Lung (tissue), 12 donors: Measurements from ENCODE around the gene MYL9. TPM values are rescaled to one million over a fixed set of nuclear protein-coding genes. Genes with fewer than 3 reads are reported as not detected.

Experiments used
- ATAC-seq: fragments of 200-7000 bp; cut with Tn5 transposase; one replicate; pipeline ENCODE4 v1.9.1; 2020; ENCODE audit warnings: moderate number of reproducible peaks; ENCODE audit not compliant: insufficient read depth, low FRiP score
- DNase-seq, 3 donors: peaks; one replicate each; pipeline ENCODE4 v3.0.0-alpha.2; 2013 to 2017
- H3K27ac ChIP-seq, 2 donors: one replicate each; pipeline ENCODE4 v1.5.1; 2013; ENCODE audit warnings: mild to moderate bottlenecking in 2 of 2, moderate library complexity in 2 of 2, control low read depth in 1 of 2, inconsistent platforms in 1 of 2, low read depth in 1 of 2, low read length in 1 of 2
- H3K27me3 ChIP-seq, 3 donors: one replicate each; pipeline ENCODE4 v1.5.1; 2013; ENCODE audit warnings: low read length in 2 of 3; ENCODE audit not compliant: control insufficient read depth in 3 of 3, insufficient read depth in 3 of 3
- H3K36me3 ChIP-seq, 4 donors: one replicate each; pipeline ENCODE4 v1.5.1; 2013; ENCODE audit warnings: low read length in 4 of 4, mild to moderate bottlenecking in 1 of 4, moderate library complexity in 1 of 4; ENCODE audit not compliant: control insufficient read depth in 4 of 4, insufficient read depth in 4 of 4
- H3K4me1 ChIP-seq, 5 donors: one replicate each; pipeline ENCODE4 v1.5.1; 2013; ENCODE audit warnings: low read length in 5 of 5, mild to moderate bottlenecking in 2 of 5, moderate library complexity in 1 of 5; ENCODE audit not compliant: control insufficient read depth in 5 of 5, insufficient read depth in 5 of 5
- H3K4me3 ChIP-seq: one replicate; pipeline ENCODE4 v1.5.1; 2013; ENCODE audit warnings: mild to moderate bottlenecking, control low read depth, moderate library complexity
- H3K9ac ChIP-seq, 2 donors: one replicate each; pipeline ENCODE4 v1.5.1; 2013; ENCODE audit warnings: low read length in 2 of 2, control low read depth in 1 of 2; ENCODE audit not compliant: insufficient read depth in 1 of 2
- H3K9me3 ChIP-seq, 4 donors: one replicate each; pipeline ENCODE4 v1.5.1; 2013; ENCODE audit warnings: low read length in 3 of 4, mild to moderate bottlenecking in 1 of 4, moderate library complexity in 1 of 4; ENCODE audit not compliant: control insufficient read depth in 4 of 4, insufficient read depth in 3 of 4
- WGBS, 2 donors: extraction: QIAGEN DNeasy Blood & Tissue Kit; methylation state at CpG; one replicate each; pipeline ENCODE4 v1.1.7; 2013; 5-methylcytosine and 5-hydroxymethylcytosine counted together
- polyA plus RNA-seq, 2 donors: library from polyadenylated mRNA; stranded (reverse); fragments of 200-250 nt; gene quantifications; one replicate each; pipeline ENCODE4 v1.2.1, GENCODE V29; 2013
- total RNA-seq, 2 donors: library from RNA; depleted of rRNA in 1 of 2; stranded (reverse); fragments of >200 nt in 1 of 2; gene quantifications; one replicate each; pipeline ENCODE4 v1.2.1, GENCODE V29; 2014 to 2021
- TF ChIP-seq, protein P1 (sequence below): IDR thresholded peaks from 2 replicates; pipeline ENCODE4 v1.5.1; 2012; ENCODE audit warnings: mild to moderate bottlenecking; ENCODE audit errors: control extremely low read depth, extremely low read depth
- donor health status: control.
- donor health status: control.
- donor health status: Bipolar disorder and iron deficiency.
- donor health status: healthy.
- donor health status: DM: yes; HTN: yes; CAD: no.

MYL9 gene
- total and polyA plus RNA-seq, 4 donors, result 40.8 to 243 (median 154) TPM

- Histone ChIP-seq H3K4me1 (no peaks in the 10 kb centered on the region), H3K36me3 (peaks cover 10 to 53% (median 50%) of the 10 kb centered on the region in 4 donors), H3K9me3 (no peaks in the 10 kb centered on the region), H3K27ac (peak overlapping the region in 1 of 2 donors; percentile 16), H3K27me3 (no peaks in the 10 kb centered on the region), H3K9ac (no peak overlapping the region), H3K4me3 (no peak overlapping the region)
- WGBS, 2 donors, result 88 to 90% methylated on average over 31 of the region's 31 CpGs
- TF ChIP-seq, protein P1, sequence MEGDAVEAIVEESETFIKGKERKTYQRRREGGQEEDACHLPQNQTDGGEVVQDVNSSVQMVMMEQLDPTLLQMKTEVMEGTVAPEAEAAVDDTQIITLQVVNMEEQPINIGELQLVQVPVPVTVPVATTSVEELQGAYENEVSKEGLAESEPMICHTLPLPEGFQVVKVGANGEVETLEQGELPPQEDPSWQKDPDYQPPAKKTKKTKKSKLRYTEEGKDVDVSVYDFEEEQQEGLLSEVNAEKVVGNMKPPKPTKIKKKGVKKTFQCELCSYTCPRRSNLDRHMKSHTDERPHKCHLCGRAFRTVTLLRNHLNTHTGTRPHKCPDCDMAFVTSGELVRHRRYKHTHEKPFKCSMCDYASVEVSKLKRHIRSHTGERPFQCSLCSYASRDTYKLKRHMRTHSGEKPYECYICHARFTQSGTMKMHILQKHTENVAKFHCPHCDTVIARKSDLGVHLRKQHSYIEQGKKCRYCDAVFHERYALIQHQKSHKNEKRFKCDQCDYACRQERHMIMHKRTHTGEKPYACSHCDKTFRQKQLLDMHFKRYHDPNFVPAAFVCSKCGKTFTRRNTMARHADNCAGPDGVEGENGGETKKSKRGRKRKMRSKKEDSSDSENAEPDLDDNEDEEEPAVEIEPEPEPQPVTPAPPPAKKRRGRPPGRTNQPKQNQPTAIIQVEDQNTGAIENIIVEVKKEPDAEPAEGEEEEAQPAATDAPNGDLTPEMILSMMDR, result no peak
- no peak for ATAC-seq
- DNase-seq, result no peak
These were observed 41.4 kb upstream of the MYL9 start for GRCh38 chr20:36499723-36500501.

DNA sequence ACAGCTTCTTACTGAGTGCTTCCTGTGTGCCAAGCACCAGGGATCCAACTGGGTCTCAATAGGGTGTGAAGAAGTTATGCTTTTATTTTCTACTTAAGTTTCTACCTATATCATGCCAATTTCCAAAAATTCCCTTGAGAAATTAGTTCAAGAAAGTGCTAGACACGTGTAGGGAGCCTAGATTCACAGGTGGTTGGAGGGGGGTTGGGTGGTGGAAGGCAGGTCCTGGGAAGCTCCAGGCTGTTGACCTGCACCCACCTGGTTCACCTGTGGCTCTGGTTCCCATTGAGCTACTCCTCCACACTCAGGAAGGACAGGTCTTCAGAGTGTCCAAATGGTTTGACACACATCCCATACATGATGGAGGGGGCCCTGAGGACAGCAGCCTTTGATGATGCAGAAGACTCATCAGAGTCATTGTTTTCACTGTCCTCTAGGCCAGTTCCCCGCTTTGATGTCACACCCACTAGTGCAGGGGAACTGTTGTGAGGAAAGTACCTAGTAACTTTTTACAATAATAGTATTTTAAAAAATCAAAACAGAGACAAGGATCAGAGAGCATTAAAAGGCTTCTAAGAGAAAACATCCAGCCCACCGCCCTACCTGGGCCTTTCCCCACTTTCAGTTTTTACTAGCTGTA is 39.8 kb upstream of the MYL9 start:
- WGBS, 2 donors, result 71 to 76% methylated on average over 3 of the region's 3 CpGs
- Histone ChIP-seq H3K27me3 (no peaks in the 10 kb centered on the region), H3K9me3 (no peaks in the 10 kb centered on the region), H3K9ac (no peak overlapping the region), H3K4me3 (no peak overlapping the region), H3K4me1 (no peaks in the 10 kb centered on the region), H3K27ac (no peak overlapping the region), H3K36me3 (peaks cover 15 to 54% (median 48%) of the 10 kb centered on the region in 4 donors)
- DNase-seq (no peak), ATAC-seq (no peak)
- TF ChIP-seq, protein P1, result no peak

GRCh38 chr20:36504295-36504694 is 37.0 kb upstream of the MYL9 start:
- no peak for DNase-seq
- WGBS, 2 donors, result 78 to 93% methylated on average over 4 of the region's 4 CpGs
- ATAC-seq, result no peak
- TF ChIP-seq, protein P1, result no peak
- peaks cover 21 to 45% (median 29%) of the 10 kb centered on the region in 4 donors for H3K36me3 ChIP-seq
- H3K4me3 ChIP-seq, result no peak overlapping the region
- H3K27me3 ChIP-seq, result no peaks in the 10 kb centered on the region
- H3K4me1 ChIP-seq, result no peaks in the 10 kb centered on the region
- H3K27ac ChIP-seq, result no peak overlapping the region
- no peak overlapping the region for H3K9ac ChIP-seq
- H3K9me3 ChIP-seq, result no peaks in the 10 kb centered on the region
